K562 (cell line): ENCODE measurements around the gene PDCL3.

Source experiments
- EGR1 ChIP-seq: fragments of 450-650 bp; conservative IDR thresholded peaks from 2 replicates; pipeline ENCODE4 v1.6.1; 2017; ENCODE audit warnings: mild to moderate bottlenecking
- MAX ChIP-seq: sonication (generic); formaldehyde crosslinking; IDR thresholded peaks from 2 replicates; pipeline ENCODE4 v1.9.0; 2022; ENCODE audit warnings: mild to moderate bottlenecking, missing genetic modification reagents
- PPARD ChIP-seq: fragments of 250-450 bp; sonication (Bioruptor Pico); IDR thresholded peaks from 2 replicates; pipeline ENCODE4 v1.8.0; 2022; ENCODE audit warnings: inconsistent platforms, mild to moderate bottlenecking, moderate library complexity
- SIN3A ChIP-seq, 2 experiments: fragments of 150-350 bp in 1 of 2; IDR thresholded peaks; 2 replicates each; pipeline ENCODE4 v1.6.1; 2011 to 2016; ENCODE audit warnings: borderline replicate concordance in 2 of 2, low read depth in 2 of 2, low read length in 2 of 2, mild to moderate bottlenecking in 2 of 2, moderate library complexity in 2 of 2; ENCODE audit not compliant: control insufficient read depth in 1 of 2

- TF ChIP-seq PPARD (CRISPR knock-in tag) = no peak
- no peak for TF ChIP-seq EGR1
- TF ChIP-seq MAX (CRISPR knock-in tag) = no peak
- no peak for TF ChIP-seq SIN3A (IDR thresholded peaks at IDR 0.05; ENCODE audit: borderline replicate concordance in 2 of 2, control insufficient read depth in 1 of 2, low read depth in 2 of 2, low read length in 2 of 2)
These were observed 57.2 kb downstream of the PDCL3 start for GRCh38 chr2:100619951-100620350.
